HepG2 (cell line): ENCODE data around the gene ROMO1. TPM values are rescaled to one million over a fixed set of nuclear protein-coding genes. Genes with fewer than 3 reads are reported as not detected.

ENCODE experiments used
- CAMTA2 ChIP-seq: sonication (generic); formaldehyde crosslinking; IDR thresholded peaks from 2 replicates; pipeline ENCODE4 v1.4.0; 2020; ENCODE audit warnings: mild to moderate bottlenecking, missing genetic modification reagents, borderline replicate concordance
- CEBPG ChIP-seq: IDR thresholded peaks from 2 replicates; pipeline ENCODE4 v1.6.1; 2016
- ESRRA ChIP-seq: sonication (generic); formaldehyde crosslinking; IDR thresholded peaks from 2 replicates; pipeline ENCODE4 v1.5.1; 2020; ENCODE audit warnings: mild to moderate bottlenecking, low read depth, missing genetic modification reagents
- ETV6 ChIP-seq: sonication (generic); formaldehyde crosslinking; conservative IDR thresholded peaks from 2 replicates; pipeline ENCODE4 v1.4.0; 2020; ENCODE audit warnings: missing genetic modification reagents
- GLI4 ChIP-seq: sonication (generic); formaldehyde crosslinking; IDR thresholded peaks from 2 replicates; pipeline ENCODE4 v1.5.1; 2020; ENCODE audit warnings: missing genetic modification reagents, mild to moderate bottlenecking, moderate library complexity, borderline replicate concordance
- KDM2A ChIP-seq: sonication (generic); formaldehyde crosslinking; IDR thresholded peaks from 2 replicates; pipeline ENCODE4 v1.4.0; 2020; ENCODE audit warnings: low read depth, missing genetic modification reagents, borderline replicate concordance
- MAFK ChIP-seq, 2 experiments: IDR thresholded peaks in 1 of 2; conservative IDR thresholded peaks in 1 of 2; 2 replicates each; pipeline ENCODE4 v1.6.1; 2011; ENCODE audit warnings: improper control_type of control experiment in 2 of 2, low read length in 2 of 2
- MTF2 ChIP-seq: sonication (generic); formaldehyde crosslinking; IDR thresholded peaks from 2 replicates; pipeline ENCODE4 v1.5.0; 2020; ENCODE audit warnings: missing genetic modification reagents, borderline replicate concordance
- REPIN1 ChIP-seq: sonication (generic); formaldehyde crosslinking; IDR thresholded peaks from 2 replicates; pipeline ENCODE4 v1.8.0; 2022; ENCODE audit warnings: missing genetic modification reagents, low read depth, mild to moderate bottlenecking, borderline replicate concordance
- SMYD3 ChIP-seq: sonication (generic); formaldehyde crosslinking; IDR thresholded peaks from 2 replicates; pipeline ENCODE4 v1.8.1; 2023; ENCODE audit warnings: mild to moderate bottlenecking, missing genetic modification reagents
- TARDBP ChIP-seq: sonication (generic); formaldehyde crosslinking; IDR thresholded peaks from 2 replicates; pipeline ENCODE4 v1.8.0; 2022; ENCODE audit warnings: mild to moderate bottlenecking, missing genetic modification reagents
- TBX3 ChIP-seq: fragments of 450-650 bp; IDR thresholded peaks from 2 replicates; pipeline ENCODE4 v1.6.1; 2017; ENCODE audit warnings: antibody characterized with exemption, mild to moderate bottlenecking, inconsistent platforms, borderline replicate concordance
- ZNF230 ChIP-seq: sonication (generic); formaldehyde crosslinking; IDR thresholded peaks from 2 replicates; pipeline ENCODE4 v1.4.0; 2020; ENCODE audit warnings: mild to moderate bottlenecking, missing genetic modification reagents
- ZNF234 ChIP-seq: sonication (generic); formaldehyde crosslinking; conservative IDR thresholded peaks from 2 replicates; pipeline ENCODE4 v1.5.1; 2020; ENCODE audit warnings: mild to moderate bottlenecking, missing genetic modification reagents
- ZNF678 ChIP-seq: sonication (generic); formaldehyde crosslinking; IDR thresholded peaks from 2 replicates; pipeline ENCODE4 v1.4.0; 2020; ENCODE audit warnings: mild to moderate bottlenecking, missing genetic modification reagents
- polyA plus RNA-seq, 8 experiments: library from polyadenylated mRNA; depleted of rRNA in 3 of 8; stranded (reverse) in 7 of 8; unstranded in 1 of 8; fragments of >200 nt; fragmentation: Illumina TruSeq in 4 of 8; extraction: Trizol in 4 of 8; gene quantifications; 2 replicates each; pipeline versions ENCODE4 v1.2.1 to v1.2.3, GENCODE V29; 2011 to 2016; ENCODE audit warnings: low read depth in 4 of 8, missing spikeins in 1 of 8, mixed read lengths in 1 of 8; ENCODE audit not compliant: insufficient read depth in 1 of 8
- total RNA-seq, 5 experiments: library from RNA; depleted of rRNA; stranded (reverse); fragments of >200 nt; fragmentation: Illumina TruSeq; extraction: Trizol; gene quantifications; 2 replicates each; pipeline ENCODE4 v1.2.3, GENCODE V29; 2016; ENCODE audit warnings: low read depth in 1 of 5
- TF ChIP-seq, protein P1 (sequence below): IDR thresholded peaks from 2 replicates; pipeline ENCODE4 v1.6.1; 2012; ENCODE audit warnings: low read length, improper control_type of control experiment
- TF ChIP-seq, protein P2 (sequence below): sonication (generic); IDR thresholded peaks from 2 replicates; pipeline ENCODE4 v1.6.1; 2016; ENCODE audit warnings: low read depth, borderline replicate concordance
- TF ChIP-seq, protein P3 (sequence below): sonication (generic); formaldehyde crosslinking; IDR thresholded peaks from 2 replicates; pipeline ENCODE4 v1.4.0; 2020; ENCODE audit warnings: missing genetic modification reagents
- TF ChIP-seq, protein P4 (sequence below): IDR thresholded peaks from 2 replicates; pipeline ENCODE4 v1.4.0; 2020; ENCODE audit warnings: mild to moderate bottlenecking, missing genetic modification reagents

Gene ROMO1
- total and polyA plus RNA-seq, 2 of the 13 experiments (the other 11 are each of a cell fraction or from before 2014, with no cell fraction given) = 636 to 755 TPM

DNA sequence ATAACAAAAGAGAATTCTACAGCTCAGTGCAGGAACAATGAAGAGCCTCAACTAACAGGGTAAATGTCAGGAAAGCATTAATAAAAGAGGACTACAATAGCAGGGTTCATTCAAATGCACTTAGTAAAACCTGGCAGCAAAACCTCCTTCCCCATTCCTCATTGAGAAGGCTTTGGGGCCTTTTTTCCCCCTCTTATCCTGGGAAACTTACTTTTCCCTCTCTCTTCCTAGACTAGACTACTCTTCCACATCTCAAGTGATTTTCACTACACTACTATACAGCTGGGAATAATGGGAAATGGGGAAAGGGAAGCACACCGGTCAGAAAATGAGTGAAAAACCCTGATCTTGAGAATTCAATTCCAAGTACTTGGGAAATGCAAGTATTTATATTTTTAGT is 10.1 kb downstream of the ROMO1 start (continued):
- TF ChIP-seq ETV6 (CRISPR knock-in tag) (no peak), MAFK (conservative IDR thresholded peaks at IDR 0.05 in 1 of 2, IDR thresholded peaks at IDR 0.05 in 1 of 2; ENCODE audit: low read length in 2 of 2) (no peak), KDM2A (CRISPR knock-in tag) (no peak), MTF2 (CRISPR knock-in tag) (no peak), ESRRA (CRISPR knock-in tag) (no peak), ZNF230 (CRISPR knock-in tag) (no peak), ZNF678 (CRISPR knock-in tag) (no peak), REPIN1 (CRISPR knock-in tag) (no peak), ZNF234 (CRISPR knock-in tag) (no peak), CEBPG (CRISPR knock-in tag) (no peak), TBX3 (no peak), GLI4 (CRISPR knock-in tag) (no peak), CAMTA2 (no peak), SMYD3 (0 out of 2 replicates have a peak, but pooled peaks have one; percentile 21), TARDBP (CRISPR knock-in tag) (0 out of 2 replicates have a peak, but pooled peaks have one; percentile 26)
- TF ChIP-seq, protein P1, sequence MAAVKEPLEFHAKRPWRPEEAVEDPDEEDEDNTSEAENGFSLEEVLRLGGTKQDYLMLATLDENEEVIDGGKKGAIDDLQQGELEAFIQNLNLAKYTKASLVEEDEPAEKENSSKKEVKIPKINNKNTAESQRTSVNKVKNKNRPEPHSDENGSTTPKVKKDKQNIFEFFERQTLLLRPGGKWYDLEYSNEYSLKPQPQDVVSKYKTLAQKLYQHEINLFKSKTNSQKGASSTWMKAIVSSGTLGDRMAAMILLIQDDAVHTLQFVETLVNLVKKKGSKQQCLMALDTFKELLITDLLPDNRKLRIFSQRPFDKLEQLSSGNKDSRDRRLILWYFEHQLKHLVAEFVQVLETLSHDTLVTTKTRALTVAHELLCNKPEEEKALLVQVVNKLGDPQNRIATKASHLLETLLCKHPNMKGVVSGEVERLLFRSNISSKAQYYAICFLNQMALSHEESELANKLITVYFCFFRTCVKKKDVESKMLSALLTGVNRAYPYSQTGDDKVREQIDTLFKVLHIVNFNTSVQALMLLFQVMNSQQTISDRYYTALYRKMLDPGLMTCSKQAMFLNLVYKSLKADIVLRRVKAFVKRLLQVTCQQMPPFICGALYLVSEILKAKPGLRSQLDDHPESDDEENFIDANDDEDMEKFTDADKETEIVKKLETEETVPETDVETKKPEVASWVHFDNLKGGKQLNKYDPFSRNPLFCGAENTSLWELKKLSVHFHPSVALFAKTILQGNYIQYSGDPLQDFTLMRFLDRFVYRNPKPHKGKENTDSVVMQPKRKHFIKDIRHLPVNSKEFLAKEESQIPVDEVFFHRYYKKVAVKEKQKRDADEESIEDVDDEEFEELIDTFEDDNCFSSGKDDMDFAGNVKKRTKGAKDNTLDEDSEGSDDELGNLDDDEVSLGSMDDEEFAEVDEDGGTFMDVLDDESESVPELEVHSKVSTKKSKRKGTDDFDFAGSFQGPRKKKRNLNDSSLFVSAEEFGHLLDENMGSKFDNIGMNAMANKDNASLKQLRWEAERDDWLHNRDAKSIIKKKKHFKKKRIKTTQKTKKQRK = no peak
- TF ChIP-seq, protein P2, sequence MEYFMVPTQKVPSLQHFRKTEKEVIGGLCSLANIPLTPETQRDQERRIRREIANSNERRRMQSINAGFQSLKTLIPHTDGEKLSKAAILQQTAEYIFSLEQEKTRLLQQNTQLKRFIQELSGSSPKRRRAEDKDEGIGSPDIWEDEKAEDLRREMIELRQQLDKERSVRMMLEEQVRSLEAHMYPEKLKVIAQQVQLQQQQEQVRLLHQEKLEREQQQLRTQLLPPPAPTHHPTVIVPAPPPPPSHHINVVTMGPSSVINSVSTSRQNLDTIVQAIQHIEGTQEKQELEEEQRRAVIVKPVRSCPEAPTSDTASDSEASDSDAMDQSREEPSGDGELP = no peak
- TF ChIP-seq, protein P3, sequence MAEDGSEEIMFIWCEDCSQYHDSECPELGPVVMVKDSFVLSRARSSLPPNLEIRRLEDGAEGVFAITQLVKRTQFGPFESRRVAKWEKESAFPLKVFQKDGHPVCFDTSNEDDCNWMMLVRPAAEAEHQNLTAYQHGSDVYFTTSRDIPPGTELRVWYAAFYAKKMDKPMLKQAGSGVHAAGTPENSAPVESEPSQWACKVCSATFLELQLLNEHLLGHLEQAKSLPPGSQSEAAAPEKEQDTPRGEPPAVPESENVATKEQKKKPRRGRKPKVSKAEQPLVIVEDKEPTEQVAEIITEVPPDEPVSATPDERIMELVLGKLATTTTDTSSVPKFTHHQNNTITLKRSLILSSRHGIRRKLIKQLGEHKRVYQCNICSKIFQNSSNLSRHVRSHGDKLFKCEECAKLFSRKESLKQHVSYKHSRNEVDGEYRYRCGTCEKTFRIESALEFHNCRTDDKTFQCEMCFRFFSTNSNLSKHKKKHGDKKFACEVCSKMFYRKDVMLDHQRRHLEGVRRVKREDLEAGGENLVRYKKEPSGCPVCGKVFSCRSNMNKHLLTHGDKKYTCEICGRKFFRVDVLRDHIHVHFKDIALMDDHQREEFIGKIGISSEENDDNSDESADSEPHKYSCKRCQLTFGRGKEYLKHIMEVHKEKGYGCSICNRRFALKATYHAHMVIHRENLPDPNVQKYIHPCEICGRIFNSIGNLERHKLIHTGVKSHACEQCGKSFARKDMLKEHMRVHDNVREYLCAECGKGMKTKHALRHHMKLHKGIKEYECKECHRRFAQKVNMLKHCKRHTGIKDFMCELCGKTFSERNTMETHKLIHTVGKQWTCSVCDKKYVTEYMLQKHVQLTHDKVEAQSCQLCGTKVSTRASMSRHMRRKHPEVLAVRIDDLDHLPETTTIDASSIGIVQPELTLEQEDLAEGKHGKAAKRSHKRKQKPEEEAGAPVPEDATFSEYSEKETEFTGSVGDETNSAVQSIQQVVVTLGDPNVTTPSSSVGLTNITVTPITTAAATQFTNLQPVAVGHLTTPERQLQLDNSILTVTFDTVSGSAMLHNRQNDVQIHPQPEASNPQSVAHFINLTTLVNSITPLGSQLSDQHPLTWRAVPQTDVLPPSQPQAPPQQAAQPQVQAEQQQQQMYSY = no peak
- TF ChIP-seq, protein P4, sequence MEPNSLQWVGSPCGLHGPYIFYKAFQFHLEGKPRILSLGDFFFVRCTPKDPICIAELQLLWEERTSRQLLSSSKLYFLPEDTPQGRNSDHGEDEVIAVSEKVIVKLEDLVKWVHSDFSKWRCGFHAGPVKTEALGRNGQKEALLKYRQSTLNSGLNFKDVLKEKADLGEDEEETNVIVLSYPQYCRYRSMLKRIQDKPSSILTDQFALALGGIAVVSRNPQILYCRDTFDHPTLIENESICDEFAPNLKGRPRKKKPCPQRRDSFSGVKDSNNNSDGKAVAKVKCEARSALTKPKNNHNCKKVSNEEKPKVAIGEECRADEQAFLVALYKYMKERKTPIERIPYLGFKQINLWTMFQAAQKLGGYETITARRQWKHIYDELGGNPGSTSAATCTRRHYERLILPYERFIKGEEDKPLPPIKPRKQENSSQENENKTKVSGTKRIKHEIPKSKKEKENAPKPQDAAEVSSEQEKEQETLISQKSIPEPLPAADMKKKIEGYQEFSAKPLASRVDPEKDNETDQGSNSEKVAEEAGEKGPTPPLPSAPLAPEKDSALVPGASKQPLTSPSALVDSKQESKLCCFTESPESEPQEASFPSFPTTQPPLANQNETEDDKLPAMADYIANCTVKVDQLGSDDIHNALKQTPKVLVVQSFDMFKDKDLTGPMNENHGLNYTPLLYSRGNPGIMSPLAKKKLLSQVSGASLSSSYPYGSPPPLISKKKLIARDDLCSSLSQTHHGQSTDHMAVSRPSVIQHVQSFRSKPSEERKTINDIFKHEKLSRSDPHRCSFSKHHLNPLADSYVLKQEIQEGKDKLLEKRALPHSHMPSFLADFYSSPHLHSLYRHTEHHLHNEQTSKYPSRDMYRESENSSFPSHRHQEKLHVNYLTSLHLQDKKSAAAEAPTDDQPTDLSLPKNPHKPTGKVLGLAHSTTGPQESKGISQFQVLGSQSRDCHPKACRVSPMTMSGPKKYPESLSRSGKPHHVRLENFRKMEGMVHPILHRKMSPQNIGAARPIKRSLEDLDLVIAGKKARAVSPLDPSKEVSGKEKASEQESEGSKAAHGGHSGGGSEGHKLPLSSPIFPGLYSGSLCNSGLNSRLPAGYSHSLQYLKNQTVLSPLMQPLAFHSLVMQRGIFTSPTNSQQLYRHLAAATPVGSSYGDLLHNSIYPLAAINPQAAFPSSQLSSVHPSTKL (CRISPR knock-in tag) = no peak
